Measurements from ENCODE around the gene KATNAL2.

The KATNAL2 gene

GRCh38 chr18:47115205-47115604 lies 197.8 kb downstream of the KATNAL2 start:
- DNase-seq, result no peak

GRCh38 chr18:47118981-47119380 lies 201.6 kb downstream of the KATNAL2 start:
- DNase-seq, result no peak

- no peak for DNase-seq
Observed at GRCh38 chr18:47120428-47120827, 203.0 kb downstream of the KATNAL2 start.

GRCh38 chr18:47121146-47121545 lies 203.7 kb downstream of the KATNAL2 start:
- no peak for DNase-seq

- no peak for DNase-seq
Observed at GRCh38 chr18:47141289-47141688, 223.9 kb downstream of the KATNAL2 start.

GRCh38 chr18:47143153-47143552 lies 225.8 kb downstream of the KATNAL2 start:
- no peak for DNase-seq

GRCh38 chr18:47143899-47144485 lies 226.6 kb downstream of the KATNAL2 start:
- no peak for DNase-seq

GRCh38 chr18:47146206-47146605 lies 228.8 kb downstream of the KATNAL2 start:
- no peak for DNase-seq

- DNase-seq, result no peak
Observed at GRCh38 chr18:47149457-47150028, 232.1 kb downstream of the KATNAL2 start.

- DNase-seq, result peak; percentile 50 to 52
Observed at GRCh38 chr18:47150029-47150823, 232.8 kb downstream of the KATNAL2 start, which contains the start of gene HDHD2. HDHD2 (minus strand) TSS chr18:47150500; CDS start chr18:47136439, 14,061 bp downstream.

- DNase-seq, result no peak
Observed at GRCh38 chr18:47150824-47151366, 233.5 kb downstream of the KATNAL2 start.

GRCh38 chr18:47151439-47151838 lies 234.0 kb downstream of the KATNAL2 start:
- no peak for DNase-seq

Measured in NCI-H187 (cell line).